Liver (tissue), 9 donors: ENCODE data around the gene TIMMDC1. TPM values are rescaled to one million over a fixed set of nuclear protein-coding genes. Genes with fewer than 3 reads are reported as not detected.

Experiments used
- DNase-seq: peaks from one replicate; pipeline ENCODE4 v3.0.0-alpha.2; 2017; ENCODE audit warnings: low spot score
- H3K27ac ChIP-seq, 2 donors: one replicate each; pipeline ENCODE4 v1.7.0; 2013; ENCODE audit warnings: inconsistent platforms in 2 of 2, low read length in 2 of 2, control low read depth in 1 of 2, low read depth in 1 of 2, mild to moderate bottlenecking in 1 of 2
- H3K27me3 ChIP-seq, 4 donors: one replicate each; pipeline versions ENCODE4 v1.6.1 to v1.7.0; 2013; ENCODE audit warnings: low read length in 3 of 4, inconsistent platforms in 1 of 4, mild to moderate bottlenecking in 1 of 4, moderate library complexity in 1 of 4; ENCODE audit not compliant: control insufficient read depth in 4 of 4, insufficient read depth in 4 of 4
- H3K36me3 ChIP-seq, 4 donors: one replicate each; pipeline versions ENCODE4 v1.6.1 to v1.7.0; 2013; ENCODE audit warnings: low read length in 3 of 4, mild to moderate bottlenecking in 3 of 4, low read depth in 1 of 4, moderate library complexity in 1 of 4; ENCODE audit not compliant: control insufficient read depth in 4 of 4, insufficient read depth in 3 of 4
- H3K4me1 ChIP-seq, 4 donors: one replicate each; pipeline versions ENCODE4 v1.6.1 to v1.7.0; 2013; ENCODE audit warnings: low read length in 3 of 4, mild to moderate bottlenecking in 3 of 4, moderate library complexity in 1 of 4; ENCODE audit not compliant: control insufficient read depth in 4 of 4, insufficient read depth in 4 of 4
- H3K4me3 ChIP-seq, 3 donors: one replicate each; pipeline versions ENCODE4 v1.6.1 to v1.7.0; 2013; ENCODE audit warnings: low read length in 3 of 3, control low read depth in 1 of 3, low read depth in 1 of 3, mild to moderate bottlenecking in 1 of 3
- H3K9ac ChIP-seq, 2 donors: one replicate each; pipeline ENCODE4 v1.7.0; 2013; ENCODE audit warnings: low read length in 2 of 2, mild to moderate bottlenecking in 2 of 2, moderate library complexity in 2 of 2, control low read depth in 1 of 2, low read depth in 1 of 2
- H3K9me3 ChIP-seq, 4 donors: one replicate each; pipeline versions ENCODE4 v1.6.1 to v1.7.0; 2013; ENCODE audit warnings: low read length in 3 of 4; ENCODE audit not compliant: control insufficient read depth in 4 of 4
- EGR1 ChIP-seq, 2 donors: IDR thresholded peaks; 2 replicates each; pipeline ENCODE4 v1.6.1; 2016 to 2018; ENCODE audit warnings: antibody characterized with exemption in 2 of 2, low read depth in 2 of 2
- FOXA1 ChIP-seq: IDR thresholded peaks from 2 replicates; pipeline ENCODE4 v1.6.1; 2016; ENCODE audit warnings: antibody characterized with exemption
- GABPA ChIP-seq, 2 donors: IDR thresholded peaks in 1 of 2; conservative IDR thresholded peaks in 1 of 2; 2 replicates each; pipeline ENCODE4 v1.6.1; 2016; ENCODE audit warnings: antibody characterized with exemption in 2 of 2, mild to moderate bottlenecking in 1 of 2, moderate library complexity in 1 of 2
- HNF4A ChIP-seq, 2 donors: conservative IDR thresholded peaks; 2 replicates each; pipeline ENCODE4 v1.6.1; 2016; ENCODE audit warnings: antibody characterized with exemption in 2 of 2, mild to moderate bottlenecking in 2 of 2
- HNF4G ChIP-seq: IDR thresholded peaks from 2 replicates; pipeline ENCODE4 v1.6.1; 2016; ENCODE audit warnings: antibody characterized with exemption
- JUND ChIP-seq, 2 donors: IDR thresholded peaks; 2 replicates each; pipeline ENCODE4 v1.6.1; 2016; ENCODE audit warnings: antibody characterized with exemption in 2 of 2
- NR2F2 ChIP-seq: IDR thresholded peaks from 2 replicates; pipeline ENCODE4 v1.6.1; 2016; ENCODE audit warnings: antibody characterized with exemption
- RXRA ChIP-seq, 2 donors: IDR thresholded peaks; 2 replicates each; pipeline ENCODE4 v1.6.1; 2017 to 2018; ENCODE audit warnings: antibody characterized with exemption in 2 of 2, mild to moderate bottlenecking in 1 of 2
- SP1 ChIP-seq: IDR thresholded peaks from 2 replicates; pipeline ENCODE4 v1.6.1; 2018; ENCODE audit warnings: antibody characterized with exemption, mild to moderate bottlenecking
- TAF1 ChIP-seq: conservative IDR thresholded peaks from 2 replicates; pipeline ENCODE4 v1.6.1; 2016; ENCODE audit warnings: antibody characterized with exemption, mild to moderate bottlenecking
- YY1 ChIP-seq: IDR thresholded peaks from 2 replicates; pipeline ENCODE4 v1.6.1; 2016; ENCODE audit warnings: antibody characterized with exemption, mild to moderate bottlenecking
- WGBS: extraction: QIAGEN DNeasy Blood & Tissue Kit; methylation state at CpG from one replicate; pipeline ENCODE4 v1.1.7; 2013; 5-methylcytosine and 5-hydroxymethylcytosine counted together
- polyA plus RNA-seq, 2 donors: library from polyadenylated mRNA; stranded (reverse) in 1 of 2; unstranded in 1 of 2; fragments of 200-250 nt in 1 of 2; fragments of >200 nt in 1 of 2; fragmentation: Nextera tagmentation in 1 of 2; extraction: Ambion mirVana in 1 of 2; gene quantifications; one replicate each; pipeline versions ENCODE4 v1.2.1 to v1.2.3, GENCODE V29; 2013 to 2015
- total RNA-seq, 2 donors: library from RNA; depleted of rRNA; stranded (reverse); fragments of >200 nt; gene quantifications; one replicate each; pipeline ENCODE4 v1.2.3, GENCODE V29; 2014
- TF ChIP-seq, protein P1 (sequence below): IDR thresholded peaks from 2 replicates; pipeline ENCODE4 v1.6.1; 2016; ENCODE audit warnings: antibody characterized with exemption, mild to moderate bottlenecking
- TF ChIP-seq, protein P2 (sequence below): fragments of 150-350 bp; IDR thresholded peaks from 2 replicates; pipeline ENCODE4 v1.5.1; 2017; ENCODE audit warnings: improper control_type of control experiment, low read depth, low read length; ENCODE audit not compliant: missing input control
- TF ChIP-seq, protein P3 (sequence below): IDR thresholded peaks from 2 replicates; pipeline ENCODE4 v1.6.1; 2016; ENCODE audit warnings: antibody characterized with exemption
- TF ChIP-seq, protein P4 (sequence below): IDR thresholded peaks from 2 replicates; pipeline ENCODE4 v1.6.1; 2016; ENCODE audit warnings: antibody characterized with exemption
- TF ChIP-seq, protein P5 (sequence below): IDR thresholded peaks from 2 replicates; pipeline ENCODE4 v1.6.1; 2016; ENCODE audit warnings: antibody characterized with exemption
- donor health status: healthy.
- donor health status: healthy.
- donor health status: healthy.
- donor health status: healthy.
- donor health status: healthy.

Gene TIMMDC1
- total and polyA plus RNA-seq, 4 donors, result 25.4 to 54.2 (median 33.2) TPM

DNA sequence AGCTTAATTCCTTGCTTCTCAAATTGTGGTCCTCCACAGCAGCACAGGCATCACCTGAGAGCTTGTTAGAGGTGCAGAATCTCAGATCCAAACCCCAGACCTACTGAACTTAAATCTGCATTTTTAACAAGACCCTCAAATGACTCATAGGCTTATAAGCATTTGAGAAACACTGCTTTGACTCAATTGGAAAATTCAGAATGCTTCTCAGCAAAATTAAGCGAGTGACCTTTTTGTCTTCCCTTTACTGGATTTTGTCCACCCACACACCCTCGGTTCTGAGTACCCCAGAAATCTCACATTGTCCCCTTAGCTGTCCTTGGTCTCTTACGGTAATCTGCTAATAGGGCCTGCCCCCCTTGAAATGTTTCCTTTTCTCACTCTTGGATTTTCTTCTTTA is 43.2 kb downstream of the TIMMDC1 start:
- TF ChIP-seq NR2F2 (no peak), RXRA (IDR thresholded peaks at IDR 0.05) (no peak), FOXA1 (no peak), EGR1 (IDR thresholded peaks at IDR 0.05; ENCODE audit: low read depth in 2 of 2) (no peak), YY1 (no peak), HNF4A (conservative IDR thresholded peaks at IDR 0.05) (no peak)
- TF ChIP-seq, protein P1, sequence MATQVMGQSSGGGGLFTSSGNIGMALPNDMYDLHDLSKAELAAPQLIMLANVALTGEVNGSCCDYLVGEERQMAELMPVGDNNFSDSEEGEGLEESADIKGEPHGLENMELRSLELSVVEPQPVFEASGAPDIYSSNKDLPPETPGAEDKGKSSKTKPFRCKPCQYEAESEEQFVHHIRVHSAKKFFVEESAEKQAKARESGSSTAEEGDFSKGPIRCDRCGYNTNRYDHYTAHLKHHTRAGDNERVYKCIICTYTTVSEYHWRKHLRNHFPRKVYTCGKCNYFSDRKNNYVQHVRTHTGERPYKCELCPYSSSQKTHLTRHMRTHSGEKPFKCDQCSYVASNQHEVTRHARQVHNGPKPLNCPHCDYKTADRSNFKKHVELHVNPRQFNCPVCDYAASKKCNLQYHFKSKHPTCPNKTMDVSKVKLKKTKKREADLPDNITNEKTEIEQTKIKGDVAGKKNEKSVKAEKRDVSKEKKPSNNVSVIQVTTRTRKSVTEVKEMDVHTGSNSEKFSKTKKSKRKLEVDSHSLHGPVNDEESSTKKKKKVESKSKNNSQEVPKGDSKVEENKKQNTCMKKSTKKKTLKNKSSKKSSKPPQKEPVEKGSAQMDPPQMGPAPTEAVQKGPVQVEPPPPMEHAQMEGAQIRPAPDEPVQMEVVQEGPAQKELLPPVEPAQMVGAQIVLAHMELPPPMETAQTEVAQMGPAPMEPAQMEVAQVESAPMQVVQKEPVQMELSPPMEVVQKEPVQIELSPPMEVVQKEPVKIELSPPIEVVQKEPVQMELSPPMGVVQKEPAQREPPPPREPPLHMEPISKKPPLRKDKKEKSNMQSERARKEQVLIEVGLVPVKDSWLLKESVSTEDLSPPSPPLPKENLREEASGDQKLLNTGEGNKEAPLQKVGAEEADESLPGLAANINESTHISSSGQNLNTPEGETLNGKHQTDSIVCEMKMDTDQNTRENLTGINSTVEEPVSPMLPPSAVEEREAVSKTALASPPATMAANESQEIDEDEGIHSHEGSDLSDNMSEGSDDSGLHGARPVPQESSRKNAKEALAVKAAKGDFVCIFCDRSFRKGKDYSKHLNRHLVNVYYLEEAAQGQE, result no peak
- TF ChIP-seq, protein P2, sequence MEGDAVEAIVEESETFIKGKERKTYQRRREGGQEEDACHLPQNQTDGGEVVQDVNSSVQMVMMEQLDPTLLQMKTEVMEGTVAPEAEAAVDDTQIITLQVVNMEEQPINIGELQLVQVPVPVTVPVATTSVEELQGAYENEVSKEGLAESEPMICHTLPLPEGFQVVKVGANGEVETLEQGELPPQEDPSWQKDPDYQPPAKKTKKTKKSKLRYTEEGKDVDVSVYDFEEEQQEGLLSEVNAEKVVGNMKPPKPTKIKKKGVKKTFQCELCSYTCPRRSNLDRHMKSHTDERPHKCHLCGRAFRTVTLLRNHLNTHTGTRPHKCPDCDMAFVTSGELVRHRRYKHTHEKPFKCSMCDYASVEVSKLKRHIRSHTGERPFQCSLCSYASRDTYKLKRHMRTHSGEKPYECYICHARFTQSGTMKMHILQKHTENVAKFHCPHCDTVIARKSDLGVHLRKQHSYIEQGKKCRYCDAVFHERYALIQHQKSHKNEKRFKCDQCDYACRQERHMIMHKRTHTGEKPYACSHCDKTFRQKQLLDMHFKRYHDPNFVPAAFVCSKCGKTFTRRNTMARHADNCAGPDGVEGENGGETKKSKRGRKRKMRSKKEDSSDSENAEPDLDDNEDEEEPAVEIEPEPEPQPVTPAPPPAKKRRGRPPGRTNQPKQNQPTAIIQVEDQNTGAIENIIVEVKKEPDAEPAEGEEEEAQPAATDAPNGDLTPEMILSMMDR, result no peak
- TF ChIP-seq, protein P3, sequence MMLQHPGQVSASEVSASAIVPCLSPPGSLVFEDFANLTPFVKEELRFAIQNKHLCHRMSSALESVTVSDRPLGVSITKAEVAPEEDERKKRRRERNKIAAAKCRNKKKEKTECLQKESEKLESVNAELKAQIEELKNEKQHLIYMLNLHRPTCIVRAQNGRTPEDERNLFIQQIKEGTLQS, result no peak
- WGBS, result 80% methylated on average over 3 of the region's 3 CpGs
- Histone ChIP-seq H3K36me3 (no peaks in the 10 kb centered on the region), H3K9me3 (no peaks in the 10 kb centered on the region), H3K9ac (no peak overlapping the region), H3K27ac (no peak overlapping the region), H3K4me3 (no peak overlapping the region), H3K27me3 (no peaks in the 10 kb centered on the region), H3K4me1 (no peaks in the 10 kb centered on the region)
- DNase-seq, result no peak

DNA sequence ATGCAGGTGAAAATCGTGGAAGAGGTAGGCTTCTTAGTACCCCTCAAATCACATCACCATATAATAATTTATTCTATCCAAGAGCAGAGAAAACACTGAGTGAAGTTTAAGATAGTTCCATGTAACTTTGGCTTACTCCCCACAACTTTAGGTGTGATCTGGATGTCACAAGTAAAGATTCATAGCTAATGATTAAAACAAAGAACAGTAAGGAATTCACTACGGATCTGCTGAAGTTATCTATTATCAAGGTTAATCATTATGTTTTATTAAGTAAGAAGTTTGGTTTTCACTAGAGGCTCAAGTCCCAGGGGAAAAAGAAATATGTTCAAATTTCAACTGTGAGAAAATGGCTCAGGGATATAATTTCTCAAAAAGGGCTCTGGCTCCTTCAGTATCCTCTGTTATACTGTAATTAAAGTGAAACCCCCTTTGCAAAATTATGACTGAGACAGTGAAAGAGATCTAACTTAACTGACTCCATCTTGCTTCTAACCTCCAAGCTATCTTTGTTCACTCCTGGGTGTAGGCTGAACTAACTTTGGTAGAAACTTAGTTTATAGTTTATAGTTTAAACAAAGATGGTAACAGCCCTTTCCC is 43.9 kb downstream of the TIMMDC1 start:
- no peaks in the 10 kb centered on the region for H3K4me1 ChIP-seq
- no peaks in the 10 kb centered on the region for H3K27me3 ChIP-seq
- WGBS, result 54% methylated on average over 2 of the region's 2 CpGs
- no peak overlapping the region for H3K27ac ChIP-seq
- H3K9me3 ChIP-seq, result no peaks in the 10 kb centered on the region
- no peak overlapping the region for H3K9ac ChIP-seq
- H3K36me3 ChIP-seq, result no peaks in the 10 kb centered on the region
- H3K4me3 ChIP-seq, result no peak overlapping the region
- DNase-seq, result no peak
- TF ChIP-seq HNF4G (no peak), EGR1 (IDR thresholded peaks at IDR 0.05; ENCODE audit: low read depth in 2 of 2) (no peak), SP1 (no peak), NR2F2 (no peak), TAF1 (no peak), YY1 (no peak), JUND (IDR thresholded peaks at IDR 0.05) (no peak), RXRA (IDR thresholded peaks at IDR 0.05) (no peak), HNF4A (conservative IDR thresholded peaks at IDR 0.05) (no peak), GABPA (IDR thresholded peaks at IDR 0.05 in 1 of 2, conservative IDR thresholded peaks at IDR 0.05 in 1 of 2) (no peak), FOXA1 (no peak)
- TF ChIP-seq, protein P4, sequence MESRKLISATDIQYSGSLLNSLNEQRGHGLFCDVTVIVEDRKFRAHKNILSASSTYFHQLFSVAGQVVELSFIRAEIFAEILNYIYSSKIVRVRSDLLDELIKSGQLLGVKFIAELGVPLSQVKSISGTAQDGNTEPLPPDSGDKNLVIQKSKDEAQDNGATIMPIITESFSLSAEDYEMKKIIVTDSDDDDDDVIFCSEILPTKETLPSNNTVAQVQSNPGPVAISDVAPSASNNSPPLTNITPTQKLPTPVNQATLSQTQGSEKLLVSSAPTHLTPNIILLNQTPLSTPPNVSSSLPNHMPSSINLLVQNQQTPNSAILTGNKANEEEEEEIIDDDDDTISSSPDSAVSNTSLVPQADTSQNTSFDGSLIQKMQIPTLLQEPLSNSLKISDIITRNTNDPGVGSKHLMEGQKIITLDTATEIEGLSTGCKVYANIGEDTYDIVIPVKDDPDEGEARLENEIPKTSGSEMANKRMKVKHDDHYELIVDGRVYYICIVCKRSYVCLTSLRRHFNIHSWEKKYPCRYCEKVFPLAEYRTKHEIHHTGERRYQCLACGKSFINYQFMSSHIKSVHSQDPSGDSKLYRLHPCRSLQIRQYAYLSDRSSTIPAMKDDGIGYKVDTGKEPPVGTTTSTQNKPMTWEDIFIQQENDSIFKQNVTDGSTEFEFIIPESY, result no peak
- TF ChIP-seq, protein P1, result no peak
- TF ChIP-seq, protein P5, sequence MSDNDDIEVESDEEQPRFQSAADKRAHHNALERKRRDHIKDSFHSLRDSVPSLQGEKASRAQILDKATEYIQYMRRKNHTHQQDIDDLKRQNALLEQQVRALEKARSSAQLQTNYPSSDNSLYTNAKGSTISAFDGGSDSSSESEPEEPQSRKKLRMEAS, result no peak
- TF ChIP-seq, protein P3, result no peak
- TF ChIP-seq, protein P2, result no peak
